IMR-90 (cell line): ENCODE results near the gene RAB25.
"Not testable (repeated sequence)": the region's sequence is repeated elsewhere in the genome, so short reads cannot be mapped to it uniquely, and the experiment has no call there.

Experiments used
- BHLHE40 ChIP-seq: fragments of 150-350 bp; IDR thresholded peaks from 2 replicates; pipeline ENCODE4 v1.6.1; 2016; ENCODE audit warnings: mild to moderate bottlenecking, low read depth, low read length
- POLR2A ChIP-seq: IDR thresholded peaks from 2 replicates; pipeline ENCODE4 v1.6.1; 2012; ENCODE audit warnings: mild to moderate bottlenecking, low read depth, low read length
- RCOR1 ChIP-seq: IDR thresholded peaks from 2 replicates; pipeline ENCODE4 v1.6.1; 2012; ENCODE audit warnings: mild to moderate bottlenecking, low read length, improper control_type of control experiment; ENCODE audit not compliant: insufficient replicate concordance
- TF ChIP-seq, protein P1 (sequence below): conservative IDR thresholded peaks from 2 replicates; pipeline ENCODE4 v1.5.1; 2012; ENCODE audit warnings: mild to moderate bottlenecking, low read depth, low read length, improper control_type of control experiment

DNA sequence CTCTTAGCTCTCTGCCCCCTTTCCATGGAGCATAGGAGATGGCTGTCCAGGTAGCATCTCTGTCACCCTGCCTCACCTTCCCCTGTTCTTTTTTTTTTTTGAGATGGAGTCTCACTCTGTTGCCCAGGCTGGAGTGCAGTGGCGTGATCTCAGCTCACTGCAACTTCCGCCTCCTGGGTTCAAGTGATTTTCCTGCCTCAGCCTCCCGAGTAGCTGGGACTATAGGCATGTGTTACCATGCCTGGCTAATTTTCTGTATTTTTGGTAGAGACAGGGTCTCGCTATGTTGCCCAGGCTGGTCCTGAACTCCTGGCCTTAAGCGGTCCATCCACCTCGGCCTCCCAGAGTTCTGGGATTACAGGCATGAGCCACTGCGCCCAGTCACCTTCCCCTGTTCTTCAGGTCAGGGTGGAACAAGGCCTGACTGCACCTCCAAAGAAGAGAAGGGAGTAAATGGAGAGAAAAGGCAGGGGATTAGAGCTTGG, 10.4 kb downstream of the RAB25 start:
- not testable (repeated sequence) for TF ChIP-seq BHLHE40, POLR2A, RCOR1
- TF ChIP-seq, protein P1, sequence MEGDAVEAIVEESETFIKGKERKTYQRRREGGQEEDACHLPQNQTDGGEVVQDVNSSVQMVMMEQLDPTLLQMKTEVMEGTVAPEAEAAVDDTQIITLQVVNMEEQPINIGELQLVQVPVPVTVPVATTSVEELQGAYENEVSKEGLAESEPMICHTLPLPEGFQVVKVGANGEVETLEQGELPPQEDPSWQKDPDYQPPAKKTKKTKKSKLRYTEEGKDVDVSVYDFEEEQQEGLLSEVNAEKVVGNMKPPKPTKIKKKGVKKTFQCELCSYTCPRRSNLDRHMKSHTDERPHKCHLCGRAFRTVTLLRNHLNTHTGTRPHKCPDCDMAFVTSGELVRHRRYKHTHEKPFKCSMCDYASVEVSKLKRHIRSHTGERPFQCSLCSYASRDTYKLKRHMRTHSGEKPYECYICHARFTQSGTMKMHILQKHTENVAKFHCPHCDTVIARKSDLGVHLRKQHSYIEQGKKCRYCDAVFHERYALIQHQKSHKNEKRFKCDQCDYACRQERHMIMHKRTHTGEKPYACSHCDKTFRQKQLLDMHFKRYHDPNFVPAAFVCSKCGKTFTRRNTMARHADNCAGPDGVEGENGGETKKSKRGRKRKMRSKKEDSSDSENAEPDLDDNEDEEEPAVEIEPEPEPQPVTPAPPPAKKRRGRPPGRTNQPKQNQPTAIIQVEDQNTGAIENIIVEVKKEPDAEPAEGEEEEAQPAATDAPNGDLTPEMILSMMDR = not testable (repeated sequence)
